HEK293T (cell line): ENCODE results near the gene ANO9.

Source experiments
- ARNT ChIP-seq: fragments of 450-650 bp; IDR thresholded peaks from 2 replicates; pipeline ENCODE4 v1.6.1; 2017; ENCODE audit warnings: mild to moderate bottlenecking
- BHLHE40 ChIP-seq: fragments of 450-650 bp; IDR thresholded peaks from 2 replicates; pipeline ENCODE4 v1.6.1; 2016; ENCODE audit warnings: mild to moderate bottlenecking, moderate library complexity, borderline replicate concordance
- ELF4 ChIP-seq: fragments of 450-650 bp; IDR thresholded peaks from 2 replicates; pipeline ENCODE4 v1.6.1; 2017; ENCODE audit warnings: antibody characterized with exemption
- FOXK2 ChIP-seq: fragments of 450-650 bp; IDR thresholded peaks from 2 replicates; pipeline ENCODE4 v1.6.1; 2016; ENCODE audit warnings: mild to moderate bottlenecking
- FOXM1 ChIP-seq: fragments of 450-650 bp; IDR thresholded peaks from 2 replicates; pipeline ENCODE4 v1.6.1; 2017; ENCODE audit warnings: mild to moderate bottlenecking, borderline replicate concordance
- L3MBTL2 ChIP-seq: fragments of 450-650 bp; conservative IDR thresholded peaks from 2 replicates; pipeline ENCODE4 v1.6.1; 2016; ENCODE audit warnings: mild to moderate bottlenecking
- SP1 ChIP-seq: fragments of 450-650 bp; IDR thresholded peaks from 2 replicates; pipeline ENCODE4 v1.6.1; 2017
- SUZ12 ChIP-seq: fragments of 450-650 bp; IDR thresholded peaks from 2 replicates; pipeline ENCODE4 v1.6.1; 2016; ENCODE audit warnings: mild to moderate bottlenecking
- TARDBP ChIP-seq: fragments of 450-650 bp; IDR thresholded peaks from 2 replicates; pipeline ENCODE4 v1.6.1; 2016
- TF ChIP-seq, protein P1 (sequence below): fragments of 450-650 bp; IDR thresholded peaks from 2 replicates; pipeline ENCODE4 v1.6.1; 2016

GRCh38 chr11:416051-416756, 25.6 kb downstream of the ANO9 start:
- no peak for TF ChIP-seq TARDBP
- TF ChIP-seq BHLHE40, result no peak
- no peak for TF ChIP-seq ELF4
- TF ChIP-seq, protein P1, sequence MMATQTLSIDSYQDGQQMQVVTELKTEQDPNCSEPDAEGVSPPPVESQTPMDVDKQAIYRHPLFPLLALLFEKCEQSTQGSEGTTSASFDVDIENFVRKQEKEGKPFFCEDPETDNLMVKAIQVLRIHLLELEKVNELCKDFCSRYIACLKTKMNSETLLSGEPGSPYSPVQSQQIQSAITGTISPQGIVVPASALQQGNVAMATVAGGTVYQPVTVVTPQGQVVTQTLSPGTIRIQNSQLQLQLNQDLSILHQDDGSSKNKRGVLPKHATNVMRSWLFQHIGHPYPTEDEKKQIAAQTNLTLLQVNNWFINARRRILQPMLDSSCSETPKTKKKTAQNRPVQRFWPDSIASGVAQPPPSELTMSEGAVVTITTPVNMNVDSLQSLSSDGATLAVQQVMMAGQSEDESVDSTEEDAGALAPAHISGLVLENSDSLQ, result no peak
- TF ChIP-seq ARNT, result no peak
- no peak for TF ChIP-seq SUZ12
- TF ChIP-seq SP1, result no peak
- TF ChIP-seq L3MBTL2, result no peak
- no peak for TF ChIP-seq FOXK2
- TF ChIP-seq FOXM1, result no peak
